ENCODE data around the gene ETS2. TPM values are rescaled to one million over a fixed set of nuclear protein-coding genes. Genes with fewer than 3 reads are reported as not detected.

Gene ETS2
- total RNA-seq, 1 donor from 2014 or later = 22.4 TPM

DNA sequence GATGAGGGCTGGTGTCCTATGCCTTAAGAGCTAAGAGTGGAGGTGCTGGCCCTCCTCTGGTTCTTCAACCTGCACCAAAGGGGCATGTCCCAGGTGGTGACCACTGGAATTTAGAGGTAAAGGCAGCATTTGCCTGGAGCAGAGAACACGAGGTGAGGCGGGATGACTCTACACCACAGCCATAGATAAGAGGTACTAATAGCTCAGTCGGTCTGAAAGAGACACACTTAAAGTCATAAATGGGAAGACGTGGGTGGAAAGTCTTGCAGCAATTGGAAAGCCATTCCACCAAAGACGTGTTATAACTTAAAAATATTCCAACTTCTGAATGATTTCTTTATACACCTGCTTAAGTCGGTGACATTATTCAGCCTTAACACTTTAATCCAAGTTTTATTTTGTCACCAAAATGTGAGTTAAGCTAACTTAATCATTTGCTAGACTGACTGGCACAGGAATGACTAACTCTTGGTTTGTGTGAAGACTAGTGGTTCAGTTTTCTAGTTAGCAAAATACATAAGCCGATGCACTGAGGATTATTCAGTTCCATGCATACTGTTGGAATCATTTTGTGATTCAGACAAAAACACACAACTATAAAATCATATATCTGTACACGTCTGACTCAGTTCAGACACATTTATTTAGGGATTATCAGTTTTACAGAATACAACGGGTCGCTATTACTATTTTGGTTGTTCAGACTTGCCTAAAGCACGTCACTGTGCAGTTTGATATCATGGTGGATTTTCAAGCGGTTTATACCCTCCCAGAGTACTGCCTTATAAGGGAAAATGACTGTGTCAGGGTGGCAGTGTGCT is 4.6 kb upstream of the ETS2 start:
- H3K27ac Mint-ChIP-seq = no peak overlapping the region
- no peak for DNase-seq (ENCODE audit: low spot score)
- Histone ChIP-seq H3K27ac (no peak overlapping the region), H3F3A (ENCODE audit: low read depth) (peaks cover 14% of the 10 kb centered on the region), H3K4me3 (no peak overlapping the region), H3K4me1 (peaks cover 10% of the 10 kb centered on the region), H3K27me3 (peaks cover 9% of the 10 kb centered on the region), H2AFZ (replicated peaks) (no peak overlapping the region), H3K79me2 (ENCODE audit: low read depth) (no peaks in the 10 kb centered on the region), H3K4me2 (no peak overlapping the region), H4K20me1 (ENCODE audit: low read depth) (no peaks in the 10 kb centered on the region), H3K9ac (no peak overlapping the region), H3K9me3 (ENCODE audit: low read depth) (no peaks in the 10 kb centered on the region), H3K36me3 (no peaks in the 10 kb centered on the region)
- H3K4me1 Mint-ChIP-seq = peaks cover 26% of the 10 kb centered on the region
- H3K36me3 Mint-ChIP-seq = no peaks in the 10 kb centered on the region
- peaks cover 5% of the 10 kb centered on the region for H3K27me3 Mint-ChIP-seq (ENCODE audit: insufficient read depth, low read depth)
- H3K9me3 Mint-ChIP-seq = no peaks in the 10 kb centered on the region
- H3K4me3 Mint-ChIP-seq = no peak overlapping the region
- no peak for TF ChIP-seq EZH2phosphoT487 (IDR thresholded peaks at IDR 0.05)

DNA sequence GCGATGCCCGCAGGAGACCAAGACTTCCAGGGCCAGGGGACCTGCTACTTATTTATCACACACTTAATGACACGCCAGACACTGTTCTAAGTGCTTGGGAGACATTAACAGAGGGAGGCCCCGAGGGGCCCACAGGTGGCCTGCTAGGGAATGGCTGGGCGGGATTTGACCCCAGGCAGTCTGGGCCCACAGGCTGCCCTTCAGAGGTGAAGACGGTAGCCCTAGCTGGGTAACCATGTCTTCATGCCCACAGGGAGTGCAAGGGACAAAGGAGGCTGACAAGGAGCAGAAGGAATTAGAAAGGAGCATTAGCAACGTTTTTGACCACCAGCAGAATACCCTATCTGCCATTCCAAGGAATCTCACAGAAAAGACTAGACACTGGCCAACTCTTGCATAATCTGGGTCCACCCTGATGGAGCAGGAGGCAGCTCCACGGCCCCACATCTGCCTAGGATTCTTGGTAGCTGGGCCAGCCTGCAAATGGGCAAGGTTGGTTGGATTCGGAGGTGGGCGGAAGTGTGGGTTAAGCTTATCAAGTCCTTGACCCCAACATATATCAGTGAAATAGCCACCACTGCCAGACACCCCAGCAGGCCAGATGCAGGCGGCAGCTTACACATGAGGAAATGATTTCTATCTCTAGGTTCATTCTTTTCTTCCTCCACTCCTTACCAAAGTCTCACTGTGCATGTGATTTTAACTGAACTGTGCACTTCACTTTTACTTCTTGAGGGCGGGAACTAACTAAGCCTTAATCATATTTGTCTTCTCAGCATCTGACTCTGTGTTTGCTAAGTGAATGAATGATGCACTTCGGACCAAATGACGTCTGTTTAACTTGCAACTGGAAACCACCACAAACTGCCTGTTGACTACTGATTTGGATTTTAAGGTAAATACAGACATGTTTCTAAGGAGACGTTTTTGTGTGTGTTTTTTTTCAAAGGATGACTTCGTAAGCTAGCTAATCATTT is 3.4 kb upstream of the ETS2 start:
- TF ChIP-seq EZH2 (IDR thresholded peaks at IDR 0.05) (no peak), EZH2phosphoT487 (IDR thresholded peaks at IDR 0.05) (no peak)
- TF ChIP-seq, protein P1, sequence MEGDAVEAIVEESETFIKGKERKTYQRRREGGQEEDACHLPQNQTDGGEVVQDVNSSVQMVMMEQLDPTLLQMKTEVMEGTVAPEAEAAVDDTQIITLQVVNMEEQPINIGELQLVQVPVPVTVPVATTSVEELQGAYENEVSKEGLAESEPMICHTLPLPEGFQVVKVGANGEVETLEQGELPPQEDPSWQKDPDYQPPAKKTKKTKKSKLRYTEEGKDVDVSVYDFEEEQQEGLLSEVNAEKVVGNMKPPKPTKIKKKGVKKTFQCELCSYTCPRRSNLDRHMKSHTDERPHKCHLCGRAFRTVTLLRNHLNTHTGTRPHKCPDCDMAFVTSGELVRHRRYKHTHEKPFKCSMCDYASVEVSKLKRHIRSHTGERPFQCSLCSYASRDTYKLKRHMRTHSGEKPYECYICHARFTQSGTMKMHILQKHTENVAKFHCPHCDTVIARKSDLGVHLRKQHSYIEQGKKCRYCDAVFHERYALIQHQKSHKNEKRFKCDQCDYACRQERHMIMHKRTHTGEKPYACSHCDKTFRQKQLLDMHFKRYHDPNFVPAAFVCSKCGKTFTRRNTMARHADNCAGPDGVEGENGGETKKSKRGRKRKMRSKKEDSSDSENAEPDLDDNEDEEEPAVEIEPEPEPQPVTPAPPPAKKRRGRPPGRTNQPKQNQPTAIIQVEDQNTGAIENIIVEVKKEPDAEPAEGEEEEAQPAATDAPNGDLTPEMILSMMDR (IDR thresholded peaks at IDR 0.05) = no peak
- Histone ChIP-seq H4K20me1 (ENCODE audit: low read depth) (no peaks in the 10 kb centered on the region), H3F3A (ENCODE audit: low read depth) (peaks cover 20% of the 10 kb centered on the region), H3K79me2 (ENCODE audit: low read depth) (peaks cover 12% of the 10 kb centered on the region), H3K27ac (no peak overlapping the region), H3K9me3 (ENCODE audit: low read depth) (no peaks in the 10 kb centered on the region), H3K4me1 (peaks cover 5% of the 10 kb centered on the region), H3K27me3 (peaks cover 9% of the 10 kb centered on the region), H3K4me2 (no peak overlapping the region), H3K36me3 (no peaks in the 10 kb centered on the region), H2AFZ (replicated peaks) (no peak overlapping the region), H3K4me3 (no peak overlapping the region), H3K9ac (no peak overlapping the region)
- no peak for DNase-seq (ENCODE audit: low spot score)
- Mint-ChIP-seq H3K4me3 (no peak overlapping the region), H3K27ac (no peak overlapping the region), H3K4me1 (peaks cover 23% of the 10 kb centered on the region), H3K27me3 (ENCODE audit: insufficient read depth, low read depth) (peaks cover 3% of the 10 kb centered on the region), H3K9me3 (no peaks in the 10 kb centered on the region), H3K36me3 (no peaks in the 10 kb centered on the region)

DNA sequence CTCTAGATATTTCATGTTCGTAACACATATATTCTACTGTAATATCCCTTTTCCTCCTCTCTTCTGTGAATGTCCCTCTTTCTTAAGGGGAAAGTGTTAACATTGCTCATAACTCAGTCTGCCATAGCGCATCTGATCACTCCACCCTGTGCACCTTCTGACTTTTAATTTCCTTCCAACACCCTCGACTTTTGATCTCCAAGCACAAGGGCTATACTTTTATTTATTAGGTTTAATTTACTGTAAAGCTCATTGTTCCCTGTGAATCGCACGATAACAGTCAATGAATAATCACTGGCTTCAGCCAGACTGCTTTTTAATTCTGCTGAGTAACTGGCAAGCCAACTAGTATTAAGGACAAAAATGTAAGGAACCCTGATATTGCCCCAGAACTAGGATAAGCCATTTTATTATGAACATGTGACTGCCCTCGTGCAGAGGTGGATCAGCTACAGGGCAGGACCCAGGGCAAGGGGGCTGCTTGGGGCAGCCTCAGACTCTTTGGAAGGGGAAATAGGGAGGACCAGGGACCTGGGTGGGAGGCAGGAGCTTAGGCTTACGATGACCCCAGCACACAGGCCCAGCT is 2.6 kb upstream of the ETS2 start:
- Histone ChIP-seq H4K20me1 (ENCODE audit: low read depth) (peaks cover 6% of the 10 kb centered on the region), H3K36me3 (no peaks in the 10 kb centered on the region), H2AFZ (replicated peaks) (no peak overlapping the region), H3K4me3 (no peak overlapping the region), H3K27ac (no peak overlapping the region), H3K4me1 (peaks cover 12% of the 10 kb centered on the region), H3K79me2 (ENCODE audit: low read depth) (peaks cover 20% of the 10 kb centered on the region), H3F3A (ENCODE audit: low read depth) (peaks cover 28% of the 10 kb centered on the region), H3K4me2 (no peak overlapping the region), H3K9me3 (ENCODE audit: low read depth) (no peaks in the 10 kb centered on the region), H3K27me3 (peaks cover 9% of the 10 kb centered on the region), H3K9ac (no peak overlapping the region)
- TF ChIP-seq EZH2 (IDR thresholded peaks at IDR 0.05) (no peak), EZH2phosphoT487 (IDR thresholded peaks at IDR 0.05) (no peak)
- TF ChIP-seq, protein P1 (IDR thresholded peaks at IDR 0.05) = no peak
- H3K9me3 Mint-ChIP-seq = no peaks in the 10 kb centered on the region
- no peaks in the 10 kb centered on the region for H3K36me3 Mint-ChIP-seq
- H3K4me1 Mint-ChIP-seq = peaks cover 23% of the 10 kb centered on the region
- H3K27me3 Mint-ChIP-seq (ENCODE audit: insufficient read depth, low read depth) = peaks cover 3% of the 10 kb centered on the region
- no peak overlapping the region for H3K27ac Mint-ChIP-seq
- no peak for DNase-seq (ENCODE audit: low spot score)
- H3K4me3 Mint-ChIP-seq = no peak overlapping the region
